Mesothelial cell of epicardium (in vitro differentiated cells): ENCODE data around the gene APBA3. TPM values are rescaled to one million over a fixed set of nuclear protein-coding genes. Genes with fewer than 3 reads are reported as not detected.

Source experiments
- DNase-seq, 2 experiments: peaks; one replicate each; pipeline ENCODE4 v3.0.0; 2021; ENCODE audit warnings: low spot score in 2 of 2; ENCODE audit not compliant: unreplicated experiment in 2 of 2
- H3K27ac Mint-ChIP-seq: 2 replicates; pipeline ENCODE4 v1.8.0; 2021; ENCODE audit warnings: mixed read lengths
- H3K27me3 Mint-ChIP-seq: 2 replicates; pipeline ENCODE4 v1.8.0; 2021; ENCODE audit warnings: low read depth, mixed read lengths
- H3K36me3 Mint-ChIP-seq: 2 replicates; pipeline ENCODE4 v1.8.0; 2021; ENCODE audit warnings: mixed read lengths
- H3K4me1 Mint-ChIP-seq: 2 replicates; pipeline ENCODE4 v1.8.0; 2021; ENCODE audit warnings: mixed read lengths
- H3K4me3 Mint-ChIP-seq: 2 replicates; pipeline ENCODE4 v1.8.0; 2021; ENCODE audit warnings: mild to moderate bottlenecking, moderate library complexity, mixed read lengths
- H3K9me3 Mint-ChIP-seq: 2 replicates; pipeline ENCODE4 v1.8.0; 2021; ENCODE audit warnings: mixed read lengths
- CTCF ChIP-seq: fragments of 200-600 bp; sonication (generic); IDR thresholded peaks from one replicate; pipeline ENCODE4 v1.5.0; 2021; ENCODE audit warnings: antibody characterized with exemption; ENCODE audit not compliant: unreplicated experiment
- total RNA-seq: library from RNA; stranded (reverse); gene quantifications from 3 replicates; pipeline ENCODE4 v1.2.1, GENCODE V29; 2021

APBA3 gene
- total RNA-seq, 1 donor from 2014 or later = 25.2 TPM

- Mint-ChIP-seq H3K9me3 (peaks cover 12% of the 10 kb centered on the region), H3K4me1 (peaks cover 2% of the 10 kb centered on the region), H3K27me3 (peaks cover 74% of the 10 kb centered on the region), H3K4me3 (peak within 1 kb of the TSS; percentile 60), H3K27ac (no peak within 1 kb of the TSS), H3K36me3 (peaks cover 12% of the 10 kb centered on the region)
- DNase-seq = no peak
- TF ChIP-seq CTCF = no peak
Measured at GRCh38 chr19:3785938-3786824, 24.7 kb upstream of the APBA3 start, which contains the start of gene MATK. MATK (minus strand) TSS chr19:3786381; CDS start chr19:3785135, 1,246 bp downstream.

DNA sequence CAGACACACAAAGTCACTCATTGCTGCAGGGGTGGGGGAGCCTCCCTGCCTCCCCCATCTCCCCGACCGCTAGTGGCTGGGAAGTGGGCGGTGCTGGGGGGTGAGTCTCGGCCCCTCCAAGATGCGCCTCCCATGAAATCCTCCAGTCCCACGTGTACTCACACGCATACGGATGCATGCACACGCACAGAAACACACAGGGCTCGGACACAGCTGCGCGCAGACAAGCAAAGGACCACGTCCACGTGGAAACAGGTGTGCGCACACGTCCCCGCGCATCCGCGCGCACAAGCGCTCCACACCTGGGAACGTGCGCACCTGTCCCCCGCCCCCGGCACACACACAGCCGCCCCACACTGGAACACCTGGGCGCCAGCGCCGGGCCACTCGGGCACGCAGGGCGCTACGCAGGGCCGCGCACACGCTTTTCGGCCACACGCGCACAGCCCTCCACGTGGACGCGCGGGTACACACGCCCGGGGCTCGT, 24.0 kb upstream of the APBA3 start:
- no peak for DNase-seq
- peaks cover 2% of the 10 kb centered on the region for H3K4me1 Mint-ChIP-seq
- H3K4me3 Mint-ChIP-seq = peak overlapping the region; percentile 60
- peaks cover 12% of the 10 kb centered on the region for H3K36me3 Mint-ChIP-seq
- peaks cover 70% of the 10 kb centered on the region for H3K27me3 Mint-ChIP-seq
- H3K27ac Mint-ChIP-seq = no peak overlapping the region
- H3K9me3 Mint-ChIP-seq = peaks cover 16% of the 10 kb centered on the region
- TF ChIP-seq CTCF = no peak

- Mint-ChIP-seq H3K36me3 (peaks cover 12% of the 10 kb centered on the region), H3K4me1 (peaks cover 2% of the 10 kb centered on the region), H3K4me3 (peak overlapping the region; percentile 60), H3K27ac (no peak overlapping the region), H3K9me3 (peaks cover 16% of the 10 kb centered on the region), H3K27me3 (peaks cover 64% of the 10 kb centered on the region)
- no peak for DNase-seq
- no peak for TF ChIP-seq CTCF
Measured at GRCh38 chr19:3784607-3785450, 23.3 kb upstream of the APBA3 start.

GRCh38 chr19:3783660-3784584, 22.4 kb upstream of the APBA3 start:
- no peak for TF ChIP-seq CTCF
- Mint-ChIP-seq H3K27me3 (peaks cover 56% of the 10 kb centered on the region), H3K27ac (no peak overlapping the region), H3K4me1 (peaks cover 2% of the 10 kb centered on the region), H3K36me3 (peaks cover 12% of the 10 kb centered on the region), H3K4me3 (peak overlapping the region; percentile 23), H3K9me3 (peaks cover 16% of the 10 kb centered on the region)
- DNase-seq = no peak

- no peak for TF ChIP-seq CTCF
- Mint-ChIP-seq H3K9me3 (peaks cover 16% of the 10 kb centered on the region), H3K36me3 (peaks cover 12% of the 10 kb centered on the region), H3K4me3 (no peak overlapping the region), H3K4me1 (peaks cover 2% of the 10 kb centered on the region), H3K27me3 (peaks cover 50% of the 10 kb centered on the region), H3K27ac (no peak overlapping the region)
- DNase-seq = no peak
Measured at GRCh38 chr19:3782903-3783302, 21.4 kb upstream of the APBA3 start.
